GM10248 (cell line): Measurements from ENCODE around the gene MYOD1.

Experiments used
- CTCF ChIA-PET: fragments of 300-600 bp; sonication (Branson Sonifier 250); formaldehyde crosslinking; extraction: SDS; loops from one replicate; lab custom pipeline; 2021; ENCODE audit warnings: antibody characterized with exemption; lab: Yijun Ruan, JAX
- POLR2A ChIA-PET: fragments of 350-650 bp; sonication (Branson Sonifier 250); formaldehyde crosslinking; extraction: SDS; loops from one replicate; lab custom pipeline; 2020; ENCODE audit warnings: antibody characterized with exemption; lab: Yijun Ruan, JAX
- DNase-seq: peaks from one replicate; pipeline ENCODE4 v3.0.0; 2012; ENCODE audit errors: extremely low spot score
- TF ChIP-seq, protein P1 (sequence below): IDR thresholded peaks from 2 replicates; pipeline ENCODE4 v1.5.1; 2012; ENCODE audit warnings: mild to moderate bottlenecking, low read depth; ENCODE audit errors: extremely low read depth, missing control alignments, control extremely low read depth

Gene MYOD1

DNA sequence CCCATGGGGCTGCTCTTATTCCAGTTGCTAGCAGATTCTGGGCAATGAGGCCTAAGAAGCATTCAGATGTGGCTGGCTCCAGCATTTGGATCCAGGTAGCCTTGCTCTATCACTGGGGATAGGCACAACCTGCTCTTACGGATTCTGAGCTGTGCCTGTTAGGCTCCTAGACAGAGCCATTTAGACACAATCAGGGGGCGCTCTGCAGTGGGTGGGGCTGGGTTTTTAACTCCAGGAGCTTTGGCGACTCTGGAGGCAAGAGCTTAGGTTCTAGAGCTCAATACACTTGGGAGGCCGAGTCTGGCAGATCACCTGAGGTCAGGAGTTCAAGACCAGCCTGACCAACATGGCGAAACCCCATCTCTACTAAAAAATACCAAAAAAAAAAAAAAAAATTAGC is 47.2 kb downstream of the MYOD1 start:
- POLR2A ChIA-PET = no interaction called here
- CTCF ChIA-PET = interaction anchor here (1.1 kb wide), 1 partner anchor 212 kb away, joined by 3 read pairs; no protein-coding TSS in a partner anchor
- DNase-seq = no peak
- TF ChIP-seq, protein P1, sequence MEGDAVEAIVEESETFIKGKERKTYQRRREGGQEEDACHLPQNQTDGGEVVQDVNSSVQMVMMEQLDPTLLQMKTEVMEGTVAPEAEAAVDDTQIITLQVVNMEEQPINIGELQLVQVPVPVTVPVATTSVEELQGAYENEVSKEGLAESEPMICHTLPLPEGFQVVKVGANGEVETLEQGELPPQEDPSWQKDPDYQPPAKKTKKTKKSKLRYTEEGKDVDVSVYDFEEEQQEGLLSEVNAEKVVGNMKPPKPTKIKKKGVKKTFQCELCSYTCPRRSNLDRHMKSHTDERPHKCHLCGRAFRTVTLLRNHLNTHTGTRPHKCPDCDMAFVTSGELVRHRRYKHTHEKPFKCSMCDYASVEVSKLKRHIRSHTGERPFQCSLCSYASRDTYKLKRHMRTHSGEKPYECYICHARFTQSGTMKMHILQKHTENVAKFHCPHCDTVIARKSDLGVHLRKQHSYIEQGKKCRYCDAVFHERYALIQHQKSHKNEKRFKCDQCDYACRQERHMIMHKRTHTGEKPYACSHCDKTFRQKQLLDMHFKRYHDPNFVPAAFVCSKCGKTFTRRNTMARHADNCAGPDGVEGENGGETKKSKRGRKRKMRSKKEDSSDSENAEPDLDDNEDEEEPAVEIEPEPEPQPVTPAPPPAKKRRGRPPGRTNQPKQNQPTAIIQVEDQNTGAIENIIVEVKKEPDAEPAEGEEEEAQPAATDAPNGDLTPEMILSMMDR = no peak

GRCh38 chr11:17767301-17767885 is 48.0 kb downstream of the MYOD1 start:
- CTCF ChIA-PET = interaction anchor here (1.1 to 2.0 kb wide), 2 partner anchors 211 kb away, joined by 3 to 8 read pairs; no protein-coding TSS in a partner anchor
- POLR2A ChIA-PET = no interaction called here
- TF ChIP-seq, protein P1 = no peak
- no peak for DNase-seq

DNA sequence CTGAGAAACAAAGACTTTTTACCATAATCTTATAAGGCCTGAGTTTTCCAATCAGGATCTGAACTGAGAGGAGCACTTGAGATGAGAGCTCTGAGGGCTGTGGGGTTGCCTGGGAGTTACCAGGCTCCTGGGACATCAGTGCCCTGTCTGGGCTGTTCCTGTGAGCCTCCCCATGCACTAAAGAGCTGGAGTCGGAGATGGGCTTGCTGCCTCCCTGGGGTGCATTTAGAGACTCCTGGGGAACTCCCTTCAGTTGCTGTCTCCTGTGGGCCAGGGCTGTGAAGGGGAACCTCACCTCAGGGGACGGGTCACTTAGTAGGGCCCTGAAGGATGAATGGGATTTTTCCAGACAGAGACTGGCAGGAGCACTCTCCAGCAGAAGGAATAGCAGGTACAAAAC is 48.5 kb downstream of the MYOD1 start:
- ChIA-PET POLR2A (no interaction called here), CTCF (interaction anchor here (2.0 kb wide), 1 partner anchor 211 kb away, joined by 8 read pairs; no protein-coding TSS in a partner anchor)
- TF ChIP-seq, protein P1 = no peak
- no peak for DNase-seq

DNA sequence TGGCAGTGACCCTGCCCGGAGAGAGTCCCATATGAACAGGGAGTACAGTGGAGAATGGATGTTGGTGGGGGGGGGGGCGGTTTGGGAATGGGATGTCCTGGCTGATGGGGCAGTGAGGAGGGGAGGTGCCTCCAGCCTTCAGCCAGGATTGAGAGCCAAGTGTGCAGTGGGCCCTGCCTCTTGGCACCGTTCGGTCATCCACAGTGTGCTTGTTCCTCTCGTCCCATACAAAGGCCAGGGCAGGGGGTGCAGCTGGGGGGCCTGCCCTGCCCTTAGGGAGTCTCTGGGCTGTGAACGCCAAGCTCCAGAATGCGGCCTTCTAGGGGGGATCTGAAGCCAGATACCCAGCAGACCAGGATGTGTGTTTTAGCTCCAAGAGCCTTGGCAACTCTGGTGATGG is 49.2 kb downstream of the MYOD1 start:
- ChIA-PET CTCF (interaction anchor here (1.1 to 2.0 kb wide), 2 partner anchors 37 to 210 kb away, joined by 3 to 8 read pairs; no protein-coding TSS in a partner anchor), POLR2A (no interaction called here)
- no peak for DNase-seq
- TF ChIP-seq, protein P1 = no peak

GRCh38 chr11:17769218-17769617 is 49.8 kb downstream of the MYOD1 start:
- ChIA-PET POLR2A (no interaction called here), CTCF (interaction anchor here (1.1 to 2.0 kb wide), 2 partner anchors 38 to 209 kb away, joined by 3 to 8 read pairs; no protein-coding TSS in a partner anchor)
- no peak for DNase-seq
- TF ChIP-seq, protein P1 = no peak

DNA sequence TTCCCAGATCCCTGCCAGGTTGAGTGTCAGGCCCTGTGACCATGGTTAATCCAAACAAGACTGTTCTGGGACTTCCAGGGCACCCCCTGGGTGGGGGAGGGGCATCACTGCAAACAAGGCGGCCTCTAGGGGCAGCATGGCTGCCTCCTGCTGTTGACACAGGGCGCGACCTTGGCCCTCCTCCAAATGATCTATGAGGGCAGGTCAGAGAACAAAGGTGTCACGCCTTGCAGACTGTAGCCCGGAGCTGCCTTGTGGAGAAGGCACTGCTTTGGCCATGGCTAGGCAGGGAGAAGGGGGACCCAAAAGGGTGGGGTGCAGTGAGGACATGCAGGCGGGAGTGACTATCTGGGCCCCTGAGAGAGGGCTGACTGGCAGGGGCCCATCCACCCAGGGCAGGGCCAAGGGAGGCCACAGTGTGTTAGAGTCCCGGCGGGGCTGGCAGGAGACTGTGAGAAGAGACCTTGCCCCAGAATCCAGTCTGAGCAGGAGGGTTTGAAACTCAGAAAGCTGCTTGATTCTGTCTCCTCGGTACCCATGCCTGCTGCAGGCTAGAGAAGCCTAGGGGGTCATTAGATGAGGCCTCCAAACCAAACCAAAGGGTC is 50.8 kb downstream of the MYOD1 start:
- CTCF ChIA-PET = interaction anchor here (1.1 to 1.3 kb wide), 2 partner anchors 13 to 199 kb away, joined by 3 read pairs; no protein-coding TSS in a partner anchor
- TF ChIP-seq, protein P1 = no peak
- POLR2A ChIA-PET = no interaction called here
- DNase-seq = no peak
